Psoas muscle (tissue), 8 donors: Measurements from ENCODE around the gene OLFML2A. TPM values are rescaled to one million over a fixed set of nuclear protein-coding genes. Genes with fewer than 3 reads are reported as not detected.

ENCODE experiments used
- ATAC-seq, 4 donors: fragments of 200-7000 bp; cut with Tn5 transposase; one replicate each; pipeline ENCODE4 v1.9.1; 2020; ENCODE audit warnings: moderate library complexity in 3 of 4, mild to moderate bottlenecking in 2 of 4
- DNase-seq, 2 donors: peaks; one replicate each; pipeline ENCODE4 v3.0.0-alpha.2; 2020
- H3K27ac ChIP-seq: fragments of 200-600 bp; one replicate; pipeline ENCODE4 v1.8.0; 2022
- H3K27me3 ChIP-seq, 3 donors: fragments of 200-600 bp in 1 of 3; one replicate each; pipeline versions ENCODE4 v1.6.1 to v1.8.0; 2013 to 2022; ENCODE audit warnings: low read length in 2 of 3, mild to moderate bottlenecking in 2 of 3, moderate library complexity in 1 of 3; ENCODE audit not compliant: insufficient read depth in 3 of 3
- H3K36me3 ChIP-seq, 2 donors: fragments of 200-600 bp in 1 of 2; one replicate each; pipeline versions ENCODE4 v1.6.1 to v1.8.0; 2013 to 2022; ENCODE audit warnings: low read depth in 1 of 2, mild to moderate bottlenecking in 1 of 2, moderate library complexity in 1 of 2; ENCODE audit not compliant: insufficient read depth in 1 of 2
- H3K4me1 ChIP-seq: fragments of 200-600 bp; one replicate; pipeline ENCODE4 v1.8.0; 2022
- H3K4me3 ChIP-seq: fragments of 200-600 bp; one replicate; pipeline ENCODE4 v1.8.0; 2022; ENCODE audit warnings: mild to moderate bottlenecking
- H3K9me3 ChIP-seq: fragments of 200-600 bp; one replicate; pipeline ENCODE4 v1.8.0; 2022
- WGBS, 3 donors: extraction: QIAGEN DNeasy Blood & Tissue Kit; methylation state at CpG; one replicate each; pipeline versions ENCODE4 v1.1.6 to v1.1.7; 2013; 5-methylcytosine and 5-hydroxymethylcytosine counted together
- intact Hi-C, 2 donors: fragments of 100-400 bp; cut with DNase I; formaldehyde crosslinking; loops; one replicate each; pipeline versions ENCODE4 v1.11.0 to v1.14.2; 2022
- polyA plus RNA-seq, 3 donors: library from polyadenylated mRNA; stranded (reverse); fragments of 200-250 nt; gene quantifications; one replicate each; pipeline ENCODE4 v1.2.3, GENCODE V29; 2013
- total RNA-seq, 4 donors: library from RNA; stranded (reverse); fragmentation: NEBNext Ultra II Directional in 2 of 4; extraction: Animal tissue kit (Norgen Biotek cat#: 25700) in 2 of 4; gene quantifications; one replicate each; pipeline versions ENCODE4 v1.2.1 to v1.2.4, GENCODE V29; 2021 to 2023
- TF ChIP-seq, protein P1 (sequence below): fragments of 200-600 bp; IDR thresholded peaks from one replicate; pipeline ENCODE4 v1.8.0; 2022; ENCODE audit warnings: antibody characterized with exemption
- donor health status: healthy with polysubstance abuse.
- donor health status: DM: no; HTN: no; CAD: no; lungs with moderate emphysema.
- donor health status: Bipolar disorder and iron deficiency.
- donor health status: healthy.
- donor health status: DM: yes; HTN: yes; CAD: no.
- donor health status: DM: no; HTN: no; CAD: no.
- donor health status: DM: no; HTN: no; CAD: no.
- donor health status: DM: yes; HTN: yes; CAD: no.

OLFML2A gene
- total and polyA plus RNA-seq, 7 donors: 3.0 to 30.3 (median 7.1) TPM

DNA sequence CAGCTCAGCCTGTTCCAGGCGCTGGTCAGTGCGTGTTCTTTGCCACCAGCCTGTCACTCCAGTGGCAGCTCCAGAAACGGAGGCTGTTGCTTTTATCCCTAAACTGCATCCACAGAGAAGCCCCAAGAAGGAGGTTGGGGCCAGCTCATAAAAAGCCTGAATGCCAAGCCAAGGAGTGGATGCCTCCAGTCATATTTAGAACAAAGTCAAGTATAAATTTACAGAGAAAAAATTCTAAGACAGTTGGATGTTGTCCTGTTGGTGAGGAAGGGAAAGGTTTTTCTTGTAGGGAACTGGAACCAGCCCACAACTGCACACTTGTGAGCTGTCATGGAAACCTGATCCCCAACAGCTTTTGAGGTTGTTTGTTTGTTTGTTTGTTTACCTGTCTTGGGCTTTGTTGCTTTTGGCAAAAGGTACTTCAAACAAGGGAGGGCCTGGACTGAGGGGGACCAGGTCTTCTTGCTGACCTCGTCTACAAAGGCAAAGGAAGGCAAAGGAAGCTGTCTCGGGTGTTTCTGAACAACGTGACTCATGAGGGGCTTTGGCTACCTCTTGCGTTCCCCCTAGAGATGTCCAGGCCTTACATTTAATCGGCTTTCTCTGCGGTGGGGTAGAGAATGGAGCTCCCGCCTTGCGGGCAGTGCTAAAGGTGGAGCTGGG lies 36.7 kb downstream of the OLFML2A start:
- DNase-seq: no peak
- intact Hi-C loops: no loop called here
- Histone ChIP-seq H3K36me3 (no peaks in the 10 kb centered on the region), H3K27me3 (no peaks in the 10 kb centered on the region), H3K9me3 (no peaks in the 10 kb centered on the region), H3K4me1 (no peaks in the 10 kb centered on the region), H3K27ac (no peak overlapping the region), H3K4me3 (no peak overlapping the region)
- WGBS, 3 donors: 57 to 71% (median 62%) methylated on average over 11 of the region's 11 CpGs
- no peak for ATAC-seq
- TF ChIP-seq, protein P1, sequence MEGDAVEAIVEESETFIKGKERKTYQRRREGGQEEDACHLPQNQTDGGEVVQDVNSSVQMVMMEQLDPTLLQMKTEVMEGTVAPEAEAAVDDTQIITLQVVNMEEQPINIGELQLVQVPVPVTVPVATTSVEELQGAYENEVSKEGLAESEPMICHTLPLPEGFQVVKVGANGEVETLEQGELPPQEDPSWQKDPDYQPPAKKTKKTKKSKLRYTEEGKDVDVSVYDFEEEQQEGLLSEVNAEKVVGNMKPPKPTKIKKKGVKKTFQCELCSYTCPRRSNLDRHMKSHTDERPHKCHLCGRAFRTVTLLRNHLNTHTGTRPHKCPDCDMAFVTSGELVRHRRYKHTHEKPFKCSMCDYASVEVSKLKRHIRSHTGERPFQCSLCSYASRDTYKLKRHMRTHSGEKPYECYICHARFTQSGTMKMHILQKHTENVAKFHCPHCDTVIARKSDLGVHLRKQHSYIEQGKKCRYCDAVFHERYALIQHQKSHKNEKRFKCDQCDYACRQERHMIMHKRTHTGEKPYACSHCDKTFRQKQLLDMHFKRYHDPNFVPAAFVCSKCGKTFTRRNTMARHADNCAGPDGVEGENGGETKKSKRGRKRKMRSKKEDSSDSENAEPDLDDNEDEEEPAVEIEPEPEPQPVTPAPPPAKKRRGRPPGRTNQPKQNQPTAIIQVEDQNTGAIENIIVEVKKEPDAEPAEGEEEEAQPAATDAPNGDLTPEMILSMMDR: no peak

DNA sequence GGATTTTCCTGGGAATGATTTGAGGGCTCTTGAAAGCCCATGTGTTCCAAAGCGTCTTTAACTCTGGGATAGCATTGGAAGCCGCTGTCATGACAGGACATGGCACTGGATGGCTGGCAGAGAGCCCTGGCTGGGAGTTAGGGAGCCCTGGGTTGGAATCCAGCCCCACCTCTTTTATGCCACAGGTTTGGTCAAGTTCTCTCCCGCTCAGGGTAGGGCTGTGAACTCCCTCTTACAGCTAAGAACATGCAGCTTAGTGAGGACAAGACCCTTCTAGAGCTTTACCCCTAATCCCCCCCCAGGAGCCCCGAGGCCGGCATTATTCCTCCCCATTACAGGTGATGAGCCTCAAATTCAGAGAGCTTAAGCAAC lies 37.2 kb downstream of the OLFML2A start:
- ATAC-seq: no peak
- no peaks in the 10 kb centered on the region for H3K9me3 ChIP-seq
- H3K4me1 ChIP-seq: no peaks in the 10 kb centered on the region
- H3K27me3 ChIP-seq: no peaks in the 10 kb centered on the region
- 64 to 81% (median 66%) methylated on average over 5 of the region's 5 CpGs for WGBS, 3 donors
- DNase-seq: no peak
- H3K4me3 ChIP-seq: no peak overlapping the region
- H3K36me3 ChIP-seq: no peaks in the 10 kb centered on the region
- no peak overlapping the region for H3K27ac ChIP-seq
- intact Hi-C loops: no loop called here
- TF ChIP-seq, protein P1: no peak

DNA sequence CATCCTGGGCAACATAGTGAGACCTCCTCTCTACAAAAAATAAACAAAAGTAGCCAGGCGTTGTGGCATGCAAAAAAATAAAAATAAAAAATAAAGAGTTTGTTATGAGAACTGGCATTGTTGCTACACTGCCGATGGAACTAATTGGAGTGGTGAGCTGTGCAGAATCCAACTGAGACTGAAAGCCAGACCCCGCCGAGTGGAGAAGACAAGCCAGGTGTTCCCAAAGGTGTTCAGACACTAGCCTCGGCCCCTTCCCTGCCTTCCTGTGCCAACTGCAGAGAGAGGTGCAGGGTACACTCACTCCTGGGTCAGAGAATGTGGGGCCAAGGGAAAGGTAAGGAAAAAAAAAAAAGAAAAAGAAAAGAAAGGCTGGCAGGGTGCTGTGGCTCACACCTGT lies 38.7 kb downstream of the OLFML2A start:
- no peaks in the 10 kb centered on the region for H3K27me3 ChIP-seq
- ATAC-seq: no peak
- TF ChIP-seq, protein P1: no peak
- 43 to 68% (median 61%) methylated on average over 5 of the region's 5 CpGs for WGBS, 3 donors
- H3K9me3 ChIP-seq: no peaks in the 10 kb centered on the region
- no peak overlapping the region for H3K27ac ChIP-seq
- no peak overlapping the region for H3K4me3 ChIP-seq
- intact Hi-C loops: no loop called here
- no peak for DNase-seq
- no peaks in the 10 kb centered on the region for H3K4me1 ChIP-seq
- no peaks in the 10 kb centered on the region for H3K36me3 ChIP-seq

DNA sequence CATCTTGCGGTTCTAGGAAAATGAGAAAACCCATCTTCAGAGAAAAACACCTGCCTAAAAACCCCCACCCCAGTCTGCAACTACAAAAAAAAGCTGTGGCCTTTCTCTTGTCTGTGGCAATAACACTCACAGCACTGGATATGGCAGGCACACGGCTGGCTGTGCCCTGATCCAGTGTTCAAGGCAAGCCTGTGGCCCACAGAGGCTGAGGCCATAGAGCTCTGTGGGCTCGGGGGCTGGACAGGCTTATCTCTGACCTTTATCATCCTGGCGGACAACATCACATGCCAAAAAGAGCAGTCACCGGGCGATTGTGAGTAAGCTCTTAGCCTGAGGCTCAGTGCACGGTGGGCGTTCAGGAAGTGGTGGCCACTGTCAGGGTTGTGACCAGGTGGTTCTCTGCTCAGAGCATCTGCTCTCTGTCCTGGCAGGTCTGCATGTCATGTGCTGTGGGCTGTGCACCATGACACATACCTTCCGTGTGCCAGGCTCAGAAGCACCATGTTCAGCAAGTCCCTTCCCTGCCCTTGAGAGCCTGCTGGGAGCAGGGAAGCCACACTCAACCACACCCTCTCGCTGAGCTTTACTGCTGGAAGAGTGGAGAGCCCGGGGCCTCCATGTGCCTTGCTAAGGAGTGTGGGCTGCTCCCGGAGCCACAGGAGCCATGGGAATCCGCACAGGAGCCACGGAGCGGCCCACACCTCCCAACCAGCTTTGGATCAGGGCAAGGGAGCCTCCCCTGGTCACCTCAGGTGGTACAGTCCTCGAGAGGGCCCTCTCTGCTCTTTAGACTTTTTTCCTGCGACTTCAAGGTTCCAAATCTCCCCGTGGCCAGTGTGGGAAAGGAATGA lies 41.7 kb downstream of the OLFML2A start:
- Histone ChIP-seq H3K4me1 (no peaks in the 10 kb centered on the region), H3K4me3 (no peak overlapping the region), H3K9me3 (no peaks in the 10 kb centered on the region), H3K27ac (no peak overlapping the region), H3K36me3 (no peaks in the 10 kb centered on the region), H3K27me3 (no peaks in the 10 kb centered on the region)
- ATAC-seq (peak; percentile 83 to 86 (median 85)), DNase-seq (no peak)
- intact Hi-C loops: no loop called here
- 38 to 47% (median 43%) methylated on average over 18 of the region's 18 CpGs for WGBS, 3 donors
- TF ChIP-seq, protein P1: no peak
